GM18907 (cell line): ENCODE measurements around the gene ZIC1.

Source experiments
- ATAC-seq: cut with Tn5 transposase; IDR thresholded peaks from one replicate; pipeline ENCODE4 v1.9.1; 2021; ENCODE audit warnings: mild to moderate bottlenecking, moderate library complexity; ENCODE audit not compliant: unreplicated experiment

ZIC1 gene

GRCh38 chr3:147409143-147410115, at the start of gene ZIC1:
TSS of gene ZIC1 (plus strand) at chr3:147409365. CDS start at chr3:147410113, 748 bp downstream.
- no peak for ATAC-seq

- no peak for ATAC-seq
Measured at GRCh38 chr3:147360051-147360439, 49.1 kb upstream of the ZIC1 start.

- no peak for ATAC-seq
Measured at GRCh38 chr3:147360646-147361453, 48.3 kb upstream of the ZIC1 start.

- ATAC-seq, result peak; percentile 75
Measured at GRCh38 chr3:147361454-147362420, 47.4 kb upstream of the ZIC1 start.

GRCh38 chr3:147364771-147365170, 44.4 kb upstream of the ZIC1 start:
- ATAC-seq, result no peak

GRCh38 chr3:147365196-147366115, 43.7 kb upstream of the ZIC1 start:
- no peak for ATAC-seq

GRCh38 chr3:147367676-147368075, 41.5 kb upstream of the ZIC1 start:
- no peak for ATAC-seq

GRCh38 chr3:147368151-147368550, 41.0 kb upstream of the ZIC1 start:
- ATAC-seq, result no peak

GRCh38 chr3:147368561-147369221, 40.5 kb upstream of the ZIC1 start:
- no peak for ATAC-seq

GRCh38 chr3:147369231-147369630, 39.9 kb upstream of the ZIC1 start:
- no peak for ATAC-seq

GRCh38 chr3:147369661-147370123, 39.5 kb upstream of the ZIC1 start:
- no peak for ATAC-seq

GRCh38 chr3:147370349-147370748, 38.8 kb upstream of the ZIC1 start:
- no peak for ATAC-seq

- ATAC-seq, result no peak
Measured at GRCh38 chr3:147371140-147371539, 38.0 kb upstream of the ZIC1 start.

- ATAC-seq, result no peak
Measured at GRCh38 chr3:147371771-147372340, 37.3 kb upstream of the ZIC1 start.

GRCh38 chr3:147372525-147373027, 36.6 kb upstream of the ZIC1 start:
- ATAC-seq, result no peak

- ATAC-seq, result no peak
Measured at GRCh38 chr3:147373301-147373700, 35.9 kb upstream of the ZIC1 start.

- no peak for ATAC-seq
Measured at GRCh38 chr3:147377412-147378367, 31.5 kb upstream of the ZIC1 start.
